ENCODE data around the gene SERPINE2.

The SERPINE2 gene

DNA sequence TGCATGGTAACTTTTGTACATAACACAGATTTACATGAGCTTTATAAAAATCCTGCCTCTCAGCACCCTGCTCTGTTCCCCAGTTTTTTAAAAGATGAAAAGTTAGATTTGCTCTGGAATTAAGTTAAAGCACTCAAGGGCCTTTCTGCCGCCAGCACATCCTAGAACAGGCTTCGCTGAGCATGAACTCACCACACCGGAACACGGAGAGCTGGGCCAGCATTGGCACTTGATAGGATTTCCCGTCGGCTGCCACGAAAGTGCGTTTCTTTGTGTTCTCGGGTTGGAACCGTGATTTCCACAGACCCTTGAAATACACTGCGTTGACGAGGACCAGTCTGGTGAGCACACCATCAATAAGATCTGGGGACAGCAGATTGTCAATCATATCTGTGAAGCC is 47.5 kb downstream of the SERPINE2 start:
- TF ChIP-seq, protein P1, sequence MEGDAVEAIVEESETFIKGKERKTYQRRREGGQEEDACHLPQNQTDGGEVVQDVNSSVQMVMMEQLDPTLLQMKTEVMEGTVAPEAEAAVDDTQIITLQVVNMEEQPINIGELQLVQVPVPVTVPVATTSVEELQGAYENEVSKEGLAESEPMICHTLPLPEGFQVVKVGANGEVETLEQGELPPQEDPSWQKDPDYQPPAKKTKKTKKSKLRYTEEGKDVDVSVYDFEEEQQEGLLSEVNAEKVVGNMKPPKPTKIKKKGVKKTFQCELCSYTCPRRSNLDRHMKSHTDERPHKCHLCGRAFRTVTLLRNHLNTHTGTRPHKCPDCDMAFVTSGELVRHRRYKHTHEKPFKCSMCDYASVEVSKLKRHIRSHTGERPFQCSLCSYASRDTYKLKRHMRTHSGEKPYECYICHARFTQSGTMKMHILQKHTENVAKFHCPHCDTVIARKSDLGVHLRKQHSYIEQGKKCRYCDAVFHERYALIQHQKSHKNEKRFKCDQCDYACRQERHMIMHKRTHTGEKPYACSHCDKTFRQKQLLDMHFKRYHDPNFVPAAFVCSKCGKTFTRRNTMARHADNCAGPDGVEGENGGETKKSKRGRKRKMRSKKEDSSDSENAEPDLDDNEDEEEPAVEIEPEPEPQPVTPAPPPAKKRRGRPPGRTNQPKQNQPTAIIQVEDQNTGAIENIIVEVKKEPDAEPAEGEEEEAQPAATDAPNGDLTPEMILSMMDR (IDR thresholded peaks at IDR 0.05; ENCODE audit: extremely low read depth, missing control alignments) = no peak

DNA sequence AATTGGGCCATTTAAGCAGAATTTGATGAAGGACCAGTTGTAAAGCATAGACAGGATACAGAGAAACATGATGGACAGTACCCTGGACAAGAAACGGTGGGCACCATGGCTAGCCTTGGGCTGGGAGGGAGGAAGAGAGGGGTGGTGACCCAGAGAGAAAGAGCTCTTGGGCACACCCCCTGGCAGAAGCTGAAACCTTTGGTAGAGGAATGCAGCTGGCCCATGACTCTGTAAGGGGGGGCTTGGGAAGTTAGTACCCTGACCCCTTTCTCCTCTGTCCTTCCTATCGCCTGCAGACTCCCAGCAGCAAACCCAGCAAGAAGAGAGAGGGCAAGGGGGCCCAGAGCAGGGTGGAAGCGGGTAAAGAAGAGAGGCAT is 49.2 kb downstream of the SERPINE2 start:
- TF ChIP-seq, protein P1 (IDR thresholded peaks at IDR 0.05; ENCODE audit: extremely low read depth, missing control alignments) = no peak
- no peak for DNase-seq (ENCODE audit: low spot score)

More for the DNA sequence above, 47.5 kb downstream of the SERPINE2 start:
- no peak for DNase-seq (ENCODE audit: low spot score)

DNA sequence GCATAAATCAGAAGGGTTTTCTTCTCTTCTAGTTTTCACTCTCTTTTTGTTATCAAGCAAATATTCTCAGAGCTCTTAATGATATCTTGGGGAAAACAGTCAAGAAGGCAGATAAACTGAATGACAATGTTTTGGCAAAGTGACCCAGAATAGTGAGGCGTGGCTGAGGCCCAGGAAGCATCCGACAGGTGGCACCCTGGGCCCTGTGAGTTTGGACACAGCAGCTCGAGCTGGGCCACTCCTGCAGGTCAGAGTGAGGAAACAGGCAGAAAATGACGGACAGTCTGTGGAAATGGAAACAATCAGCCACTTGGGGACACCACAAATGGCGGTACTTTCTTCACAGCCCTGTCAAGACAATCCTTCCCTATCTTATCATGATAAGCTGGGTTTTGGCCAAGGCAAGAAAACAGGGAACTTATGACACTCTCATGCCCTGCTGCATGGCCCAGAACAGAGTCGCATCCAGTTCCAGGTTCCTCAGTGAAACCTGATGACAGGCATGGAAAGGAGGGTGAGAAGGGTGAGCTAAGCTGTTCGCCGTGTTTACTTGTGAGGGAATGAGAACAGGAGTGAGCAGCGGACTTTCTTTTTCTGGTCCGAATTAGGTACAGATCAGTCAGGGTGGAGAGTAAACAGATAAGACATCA is 49.8 kb downstream of the SERPINE2 start:
- TF ChIP-seq, protein P1 (IDR thresholded peaks at IDR 0.05; ENCODE audit: extremely low read depth, missing control alignments) = no peak
- no peak for DNase-seq (ENCODE audit: low spot score)

DNA sequence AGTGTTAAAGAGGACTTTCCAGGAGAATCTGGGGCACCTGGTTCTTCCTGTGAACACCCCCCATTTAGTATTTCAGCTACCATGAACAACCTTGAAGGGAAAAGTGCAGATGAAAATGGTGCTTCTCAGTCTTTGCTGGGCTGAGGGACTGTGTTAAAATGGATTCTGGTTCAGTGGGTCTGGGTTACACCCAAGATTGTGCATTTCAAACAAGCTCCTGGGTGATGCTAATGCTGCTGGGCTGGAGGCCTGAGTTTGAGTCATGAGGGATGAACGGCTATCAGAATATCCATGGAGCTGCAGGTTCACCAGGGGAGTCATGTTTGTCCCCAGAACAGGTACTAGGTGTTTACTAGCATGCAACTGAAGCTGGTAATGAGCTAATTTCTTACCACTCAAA is 57.8 kb downstream of the SERPINE2 start:
- TF ChIP-seq, protein P1 (IDR thresholded peaks at IDR 0.05; ENCODE audit: extremely low read depth, missing control alignments) = no peak
- DNase-seq (ENCODE audit: low spot score) = no peak

DNA sequence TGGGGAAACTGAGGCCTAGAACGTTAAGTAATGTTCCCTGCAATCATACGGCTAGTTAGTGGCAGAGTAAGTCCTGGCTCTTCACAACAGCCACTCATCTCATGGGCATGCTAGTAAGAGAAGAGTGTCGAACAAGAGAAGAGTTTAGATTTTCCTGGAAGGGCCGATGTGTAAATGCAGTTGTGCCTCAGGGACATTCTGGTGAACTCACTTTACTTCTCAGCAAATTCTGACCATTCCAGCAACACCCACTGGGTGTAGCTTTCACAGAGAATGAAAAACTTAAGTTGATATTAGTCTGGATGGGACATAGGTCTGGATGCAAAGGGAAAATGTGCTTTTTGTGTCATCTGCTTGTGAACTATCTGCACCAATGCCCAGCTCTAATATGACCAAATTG is 58.3 kb downstream of the SERPINE2 start:
- TF ChIP-seq, protein P1 (IDR thresholded peaks at IDR 0.05; ENCODE audit: extremely low read depth, missing control alignments) = no peak
- DNase-seq (ENCODE audit: low spot score) = no peak

DNA sequence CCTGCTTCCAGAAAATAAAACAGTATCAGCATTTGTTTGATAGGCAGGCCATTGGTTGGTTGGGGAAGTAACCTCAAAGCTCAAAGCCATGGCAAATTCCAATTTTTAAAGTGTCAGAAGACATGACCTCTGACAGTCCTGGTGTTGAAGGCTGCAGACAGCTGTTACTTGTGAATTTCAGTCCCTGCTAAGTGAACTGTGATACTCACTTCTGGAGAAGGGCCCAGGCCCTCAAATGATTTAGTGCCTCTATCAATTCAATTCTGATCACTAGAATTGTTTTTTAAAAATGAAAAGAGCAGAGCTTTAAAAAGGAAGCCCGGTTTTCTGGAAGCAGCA is 58.7 kb downstream of the SERPINE2 start:
- DNase-seq (ENCODE audit: low spot score) = no peak
- TF ChIP-seq, protein P1 (IDR thresholded peaks at IDR 0.05; ENCODE audit: extremely low read depth, missing control alignments) = no peak

DNA sequence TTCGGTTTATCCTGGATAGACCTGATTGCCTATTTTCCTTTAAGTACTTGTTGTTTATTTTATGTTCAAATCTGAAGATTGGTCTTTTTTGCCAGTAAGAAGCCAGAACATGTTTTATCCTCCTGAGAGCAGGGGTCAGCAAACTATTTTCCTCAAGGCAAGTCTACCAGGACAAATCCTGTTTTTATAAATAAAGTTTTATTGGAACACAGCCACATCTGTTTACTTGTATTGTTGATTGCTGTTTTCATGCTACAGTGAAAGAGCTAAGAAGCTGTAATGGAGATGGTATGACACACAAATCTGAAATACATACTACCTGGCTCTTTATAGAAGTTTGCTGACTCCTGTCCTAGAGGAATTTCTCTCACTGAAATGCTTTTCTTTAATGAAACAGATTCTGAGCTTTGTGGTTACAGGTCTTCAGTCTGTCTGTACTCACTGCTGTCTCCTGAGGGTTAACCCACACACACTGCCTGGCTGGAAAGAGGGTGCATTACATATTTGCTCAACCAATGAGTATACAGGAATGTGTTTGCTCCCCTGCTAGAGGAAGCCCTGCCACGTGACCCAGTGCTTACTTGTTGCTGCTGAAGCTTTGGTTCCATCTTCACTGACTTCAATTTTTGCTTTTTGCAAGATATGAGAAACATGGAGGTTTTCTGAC is 59.2 kb downstream of the SERPINE2 start:
- TF ChIP-seq, protein P1 (IDR thresholded peaks at IDR 0.05; ENCODE audit: extremely low read depth, missing control alignments) = no peak
- DNase-seq (ENCODE audit: low spot score) = no peak

All from GM20000 (cell line).